HG03439 (cell line): Measurements from ENCODE around the gene TSPAN33.
"Not testable (repeated sequence)": the region's sequence is repeated elsewhere in the genome, so short reads cannot be mapped to it uniquely, and the experiment has no call there.

Experiments
- ATAC-seq: cut with Tn5 transposase; IDR thresholded peaks from one replicate; pipeline ENCODE4 v1.9.1; 2021; ENCODE audit warnings: mild to moderate bottlenecking, moderate library complexity; ENCODE audit not compliant: unreplicated experiment

TSPAN33 gene

GRCh38 chr7:129169686-129170440, 25.4 kb downstream of the TSPAN33 start:
- no peak for ATAC-seq

GRCh38 chr7:129170441-129171021, 26.0 kb downstream of the TSPAN33 start:
- no peak for ATAC-seq

- not testable (repeated sequence) for ATAC-seq
Measured at GRCh38 chr7:129173861-129174260, 29.4 kb downstream of the TSPAN33 start.

- ATAC-seq = no peak
Measured at GRCh38 chr7:129176916-129177710, 32.6 kb downstream of the TSPAN33 start.

- no peak for ATAC-seq
Measured at GRCh38 chr7:129184981-129185670, 40.6 kb downstream of the TSPAN33 start.

- ATAC-seq = no peak
Measured at GRCh38 chr7:129186749-129187260, 42.3 kb downstream of the TSPAN33 start.

GRCh38 chr7:129187681-129188371, 43.3 kb downstream of the TSPAN33 start:
- ATAC-seq = no peak

- no peak for ATAC-seq
Measured at GRCh38 chr7:129188372-129188891, 43.9 kb downstream of the TSPAN33 start, which contains the start of gene SMO. Gene SMO (plus strand): TSS chr7:129188633. CDS start chr7:129189152, 519 bp downstream.

GRCh38 chr7:129188892-129189660, 44.6 kb downstream of the TSPAN33 start:
- no peak for ATAC-seq

- no peak for ATAC-seq
Measured at GRCh38 chr7:129189661-129190310, 45.3 kb downstream of the TSPAN33 start.

GRCh38 chr7:129191272-129191671, 46.8 kb downstream of the TSPAN33 start:
- ATAC-seq = no peak

GRCh38 chr7:129193892-129194291, 49.4 kb downstream of the TSPAN33 start:
- ATAC-seq = no peak

- no peak for ATAC-seq
Measured at GRCh38 chr7:129197771-129198170, 53.3 kb downstream of the TSPAN33 start.

- no peak for ATAC-seq
Measured at GRCh38 chr7:129199406-129199805, 54.9 kb downstream of the TSPAN33 start.

GRCh38 chr7:129202058-129202777, 57.7 kb downstream of the TSPAN33 start:
- no peak for ATAC-seq

- no peak for ATAC-seq
Measured at GRCh38 chr7:129203050-129203741, 58.7 kb downstream of the TSPAN33 start.

GRCh38 chr7:129205126-129205818, 60.8 kb downstream of the TSPAN33 start:
- no peak for ATAC-seq
